Keratinocyte (primary cell): ENCODE data around the gene EFCAB12.

Source experiments
- EZH2 ChIP-seq: IDR thresholded peaks from one replicate; pipeline ENCODE4 v1.6.1; 2012; ENCODE audit warnings: inconsistent platforms, mild to moderate bottlenecking, low read length, moderate library complexity
- TF ChIP-seq, protein P1 (sequence below), 3 experiments: IDR thresholded peaks in 1 of 3; conservative IDR thresholded peaks in 1 of 3; optimal IDR thresholded peaks in 1 of 3; 2 replicates in 2 of 3; 3 replicates in 1 of 3; pipeline versions ENCODE3 to v1.5.1; 2011; ENCODE audit warnings: low read length in 3 of 3, mild to moderate bottlenecking in 3 of 3, moderate library complexity in 2 of 3, control low read depth in 1 of 3, inconsistent platforms in 1 of 3; ENCODE audit not compliant: insufficient read depth in 2 of 3; ENCODE audit errors: extremely low read depth in 1 of 3

DNA sequence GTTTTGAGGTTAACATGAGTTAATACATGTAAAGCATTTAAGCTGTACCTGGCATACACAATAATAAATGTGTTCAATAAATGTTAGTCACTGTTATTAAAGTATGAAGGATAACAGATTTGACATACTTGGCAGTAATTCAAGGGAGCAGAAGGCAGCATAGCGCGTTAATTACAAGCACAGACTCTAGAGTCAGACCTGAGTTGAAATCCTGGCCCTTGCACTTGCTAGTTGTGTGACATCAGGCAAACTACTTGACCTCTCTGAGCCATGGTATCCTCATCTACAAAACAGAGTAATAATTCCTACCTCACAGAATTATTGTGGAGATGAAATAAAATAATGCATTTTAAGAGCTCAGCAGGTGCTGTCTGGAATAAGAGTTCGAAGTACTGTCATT, 17.0 kb upstream of the EFCAB12 start:
- TF ChIP-seq, protein P1, sequence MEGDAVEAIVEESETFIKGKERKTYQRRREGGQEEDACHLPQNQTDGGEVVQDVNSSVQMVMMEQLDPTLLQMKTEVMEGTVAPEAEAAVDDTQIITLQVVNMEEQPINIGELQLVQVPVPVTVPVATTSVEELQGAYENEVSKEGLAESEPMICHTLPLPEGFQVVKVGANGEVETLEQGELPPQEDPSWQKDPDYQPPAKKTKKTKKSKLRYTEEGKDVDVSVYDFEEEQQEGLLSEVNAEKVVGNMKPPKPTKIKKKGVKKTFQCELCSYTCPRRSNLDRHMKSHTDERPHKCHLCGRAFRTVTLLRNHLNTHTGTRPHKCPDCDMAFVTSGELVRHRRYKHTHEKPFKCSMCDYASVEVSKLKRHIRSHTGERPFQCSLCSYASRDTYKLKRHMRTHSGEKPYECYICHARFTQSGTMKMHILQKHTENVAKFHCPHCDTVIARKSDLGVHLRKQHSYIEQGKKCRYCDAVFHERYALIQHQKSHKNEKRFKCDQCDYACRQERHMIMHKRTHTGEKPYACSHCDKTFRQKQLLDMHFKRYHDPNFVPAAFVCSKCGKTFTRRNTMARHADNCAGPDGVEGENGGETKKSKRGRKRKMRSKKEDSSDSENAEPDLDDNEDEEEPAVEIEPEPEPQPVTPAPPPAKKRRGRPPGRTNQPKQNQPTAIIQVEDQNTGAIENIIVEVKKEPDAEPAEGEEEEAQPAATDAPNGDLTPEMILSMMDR (optimal IDR thresholded peaks at IDR 0.05 in 1 of 3, IDR thresholded peaks at IDR 0.05 in 1 of 3, conservative IDR thresholded peaks at IDR 0.05 in 1 of 3; ENCODE audit: extremely low read depth in 1 of 3, insufficient read depth in 2 of 3, low read length in 3 of 3): no peak
- no peak for TF ChIP-seq EZH2
